ENCODE results near the gene OBP2A.
"Not testable (repeated sequence)": the region's sequence is repeated elsewhere in the genome, so short reads cannot be mapped to it uniquely, and the experiment has no call there.

OBP2A gene

GRCh38 chr9:135536216-135536615, 9.7 kb upstream of the OBP2A start:
- no peak for DNase-seq (ENCODE audit: extremely low spot score)
- POLR2A ChIA-PET: no interaction called here
- TF ChIP-seq SP1 (IDR thresholded peaks at IDR 0.05): no peak
- no peak for TF ChIP-seq ZNF384 (IDR thresholded peaks at IDR 0.05)
- no peak for TF ChIP-seq LEF1 (IDR thresholded peaks at IDR 0.05; ENCODE audit: borderline replicate concordance)
- no peak for TF ChIP-seq L3MBTL2 (conservative IDR thresholded peaks at IDR 0.05)
- TF ChIP-seq FOXK2 (IDR thresholded peaks at IDR 0.05): no peak
- TF ChIP-seq FOXA1 (IDR thresholded peaks at IDR 0.05): no peak
- CTCF ChIA-PET: no interaction called here

GRCh38 chr9:135543262-135543894, 2.5 kb upstream of the OBP2A start:
- CTCF ChIA-PET; POLR2A ChIA-PET; DNase-seq (ENCODE audit: extremely low spot score): not testable (repeated sequence)

- ChIA-PET POLR2A (no interaction called here), CTCF (no interaction called here)
- DNase-seq (ENCODE audit: extremely low spot score): no peak
- TF ChIP-seq LEF1 (IDR thresholded peaks at IDR 0.05; ENCODE audit: borderline replicate concordance) (no peak), ELF4 (IDR thresholded peaks at IDR 0.05) (no peak), BHLHE40 (IDR thresholded peaks at IDR 0.05; ENCODE audit: borderline replicate concordance) (no peak), PKNOX1 (IDR thresholded peaks at IDR 0.05) (no peak), NFRKB (IDR thresholded peaks at IDR 0.05) (no peak)
Observed at GRCh38 chr9:135544981-135545635, 818 bp upstream of the OBP2A start.

- POLR2A ChIA-PET; DNase-seq (ENCODE audit: extremely low spot score); CTCF ChIA-PET: not testable (repeated sequence)
Observed at GRCh38 chr9:135546792-135547617, 1.1 kb downstream of the OBP2A start.

- no peak for DNase-seq (ENCODE audit: extremely low spot score)
- TF ChIP-seq SUZ12 (IDR thresholded peaks at IDR 0.05): no peak
- TF ChIP-seq ZNF384 (IDR thresholded peaks at IDR 0.05): no peak
- TF ChIP-seq FOXK2 (IDR thresholded peaks at IDR 0.05): no peak
- no peak for TF ChIP-seq SP1 (IDR thresholded peaks at IDR 0.05)
- TF ChIP-seq CTBP1 (IDR thresholded peaks at IDR 0.05; ENCODE audit: borderline replicate concordance): no peak
- no peak for TF ChIP-seq BHLHE40 (IDR thresholded peaks at IDR 0.05; ENCODE audit: borderline replicate concordance)
- TF ChIP-seq FOXM1 (IDR thresholded peaks at IDR 0.05; ENCODE audit: borderline replicate concordance): no peak
- no peak for TF ChIP-seq TARDBP (IDR thresholded peaks at IDR 0.05)
- TF ChIP-seq PKNOX1 (IDR thresholded peaks at IDR 0.05): no peak
- no peak for TF ChIP-seq HDGF (IDR thresholded peaks at IDR 0.05; ENCODE audit: borderline replicate concordance)
- no peak for TF ChIP-seq L3MBTL2 (conservative IDR thresholded peaks at IDR 0.05)
- TF ChIP-seq LEF1 (IDR thresholded peaks at IDR 0.05; ENCODE audit: borderline replicate concordance): no peak
- ChIA-PET CTCF (no interaction called here), POLR2A (no interaction called here)
Observed at GRCh38 chr9:135547756-135548736, 2.1 kb downstream of the OBP2A start.

- POLR2A ChIA-PET; CTCF ChIA-PET; DNase-seq (ENCODE audit: extremely low spot score): not testable (repeated sequence)
Observed at GRCh38 chr9:135549478-135550343, 3.8 kb downstream of the OBP2A start.

All from HEK293T (cell line).